T-helper 17 cell (primary cell): ENCODE measurements around the gene DENND1B. TPM values are rescaled to one million over a fixed set of nuclear protein-coding genes. Genes with fewer than 3 reads are reported as not detected.
A peak's percentile ranks its signal among the peaks of the same experiment; 100 is the strongest.

Source experiments
- ATAC-seq: fragments of 150-1000 bp; cut with Tn5 transposase; 2 replicates; pipeline ENCODE4 v1.10.0; 2021; ENCODE audit warnings: mild to moderate bottlenecking, moderate library complexity
- DNase-seq, 3 donors: peaks; one replicate each; pipeline versions ENCODE4 v3.0.0 to v3.0.0-alpha.2; 2020 to 2021
- H3K9me3 ChIP-seq: one replicate; pipeline ENCODE4 v1.7.0; 2013; ENCODE audit warnings: low read length, mild to moderate bottlenecking; ENCODE audit not compliant: control insufficient read depth, poor library complexity, severe bottlenecking
- H3K27ac Mint-ChIP-seq: one replicate; pipeline ENCODE4 v1.8.0; 2022; ENCODE audit warnings: mild to moderate bottlenecking, moderate library complexity, mixed read lengths
- H3K27me3 Mint-ChIP-seq: one replicate; pipeline ENCODE4 v1.8.0; 2022; ENCODE audit warnings: mixed read lengths
- H3K36me3 Mint-ChIP-seq: one replicate; pipeline ENCODE4 v1.8.0; 2022; ENCODE audit warnings: low read depth, mixed read lengths
- H3K4me1 Mint-ChIP-seq: one replicate; pipeline ENCODE4 v1.8.0; 2022; ENCODE audit warnings: mild to moderate bottlenecking, mixed read lengths
- H3K4me3 Mint-ChIP-seq: one replicate; pipeline ENCODE4 v1.8.0; 2022; ENCODE audit warnings: mild to moderate bottlenecking, moderate library complexity, mixed read lengths
- total RNA-seq, 4 donors: library from RNA in 2 of 4; stranded (reverse) in 2 of 4; gene quantifications; one replicate each; pipeline ENCODE4 v1.2.3 and lab custom pipeline; 2022 to 2026

The DENND1B gene
- total RNA-seq, 2 donors from 2014 or later, result 32.4 to 35.6 TPM

- peaks cover 14% of the 10 kb centered on the region for H3K36me3 Mint-ChIP-seq
- no peak for ATAC-seq
Measured at GRCh38 chr1:197572169-197572568, 203.1 kb downstream of the DENND1B start.

GRCh38 chr1:197567442-197567841, 207.8 kb downstream of the DENND1B start:
- Mint-ChIP-seq H3K36me3 (peaks cover 16% of the 10 kb centered on the region), H3K4me3 (no peak overlapping the region), H3K27ac (no peak overlapping the region), H3K27me3 (no peaks in the 10 kb centered on the region), H3K4me1 (no peaks in the 10 kb centered on the region)
- H3K9me3 ChIP-seq, result peaks cover 2% of the 10 kb centered on the region
- ATAC-seq (no peak), DNase-seq (no peak)

More at GRCh38 chr1:197572169-197572568, 203.1 kb downstream of the DENND1B start:
- no peaks in the 10 kb centered on the region for H3K27me3 Mint-ChIP-seq
- no peaks in the 10 kb centered on the region for H3K9me3 ChIP-seq
- H3K27ac Mint-ChIP-seq, result no peak overlapping the region
- DNase-seq, result no peak
- H3K4me1 Mint-ChIP-seq, result peaks cover under 1% of the 10 kb centered on the region
- H3K4me3 Mint-ChIP-seq, result no peak overlapping the region

GRCh38 chr1:197561041-197561440, 214.2 kb downstream of the DENND1B start:
- ATAC-seq, result no peak
- Mint-ChIP-seq H3K36me3 (peaks cover 2% of the 10 kb centered on the region), H3K4me3 (no peak overlapping the region)

GRCh38 chr1:197559655-197560054, 215.6 kb downstream of the DENND1B start:
- ATAC-seq (no peak), DNase-seq (no peak)
- H3K4me3 Mint-ChIP-seq, result no peak overlapping the region
- H3K27me3 Mint-ChIP-seq, result no peaks in the 10 kb centered on the region
- no peak overlapping the region for H3K27ac Mint-ChIP-seq
- no peaks in the 10 kb centered on the region for H3K9me3 ChIP-seq
- peaks cover 6% of the 10 kb centered on the region for H3K36me3 Mint-ChIP-seq
- H3K4me1 Mint-ChIP-seq, result peaks cover 6% of the 10 kb centered on the region

More at GRCh38 chr1:197561041-197561440, 214.2 kb downstream of the DENND1B start:
- Mint-ChIP-seq H3K27me3 (no peaks in the 10 kb centered on the region), H3K4me1 (peaks cover 2% of the 10 kb centered on the region), H3K27ac (no peak overlapping the region)
- H3K9me3 ChIP-seq, result no peaks in the 10 kb centered on the region
- DNase-seq, result no peak

GRCh38 chr1:197559244-197559643, 216.0 kb downstream of the DENND1B start:
- H3K36me3 Mint-ChIP-seq, result peaks cover 6% of the 10 kb centered on the region
- DNase-seq (no peak), ATAC-seq (no peak)
- H3K27ac Mint-ChIP-seq, result no peak overlapping the region
- H3K9me3 ChIP-seq, result no peaks in the 10 kb centered on the region
- H3K4me1 Mint-ChIP-seq, result peaks cover 6% of the 10 kb centered on the region
- H3K27me3 Mint-ChIP-seq, result no peaks in the 10 kb centered on the region
- no peak overlapping the region for H3K4me3 Mint-ChIP-seq

- Mint-ChIP-seq H3K4me3 (no peak overlapping the region), H3K27ac (no peak overlapping the region), H3K4me1 (peaks cover 6% of the 10 kb centered on the region), H3K36me3 (peaks cover 4% of the 10 kb centered on the region), H3K27me3 (no peaks in the 10 kb centered on the region)
- ATAC-seq, result no peak
- no peaks in the 10 kb centered on the region for H3K9me3 ChIP-seq
- DNase-seq, result no peak
Measured at GRCh38 chr1:197557302-197557701, 218.0 kb downstream of the DENND1B start.

- Mint-ChIP-seq H3K27me3 (no peaks in the 10 kb centered on the region), H3K4me1 (peaks cover 6% of the 10 kb centered on the region), H3K4me3 (no peak overlapping the region), H3K27ac (no peak overlapping the region), H3K36me3 (peaks cover 4% of the 10 kb centered on the region)
- DNase-seq, result no peak
- H3K9me3 ChIP-seq, result no peaks in the 10 kb centered on the region
- ATAC-seq, result no peak
Measured at GRCh38 chr1:197553281-197553680, 222.0 kb downstream of the DENND1B start.

GRCh38 chr1:197546989-197547388, 228.3 kb downstream of the DENND1B start:
- no peaks in the 10 kb centered on the region for H3K4me1 Mint-ChIP-seq
- ATAC-seq, result no peak
- H3K27me3 Mint-ChIP-seq, result no peaks in the 10 kb centered on the region
- peaks cover 5% of the 10 kb centered on the region for H3K36me3 Mint-ChIP-seq
- H3K9me3 ChIP-seq, result no peaks in the 10 kb centered on the region
- no peak overlapping the region for H3K27ac Mint-ChIP-seq
- no peak overlapping the region for H3K4me3 Mint-ChIP-seq
- no peak for DNase-seq

GRCh38 chr1:197544553-197544952, 230.7 kb downstream of the DENND1B start:
- H3K4me3 Mint-ChIP-seq, result no peak overlapping the region
- DNase-seq, result no peak
- ATAC-seq, result no peak
- H3K4me1 Mint-ChIP-seq, result no peaks in the 10 kb centered on the region
- peaks cover 5% of the 10 kb centered on the region for H3K36me3 Mint-ChIP-seq
- H3K27me3 Mint-ChIP-seq, result no peaks in the 10 kb centered on the region
- no peak overlapping the region for H3K27ac Mint-ChIP-seq
- no peaks in the 10 kb centered on the region for H3K9me3 ChIP-seq

GRCh38 chr1:197544130-197544529, 231.2 kb downstream of the DENND1B start:
- peaks cover 5% of the 10 kb centered on the region for H3K36me3 Mint-ChIP-seq
- no peak for ATAC-seq
- H3K27me3 Mint-ChIP-seq, result no peaks in the 10 kb centered on the region
- no peaks in the 10 kb centered on the region for H3K4me1 Mint-ChIP-seq
- H3K9me3 ChIP-seq, result no peaks in the 10 kb centered on the region
- no peak for DNase-seq
- no peak overlapping the region for H3K27ac Mint-ChIP-seq
- H3K4me3 Mint-ChIP-seq, result no peak overlapping the region

GRCh38 chr1:197541411-197541810, 233.9 kb downstream of the DENND1B start:
- DNase-seq (no peak), ATAC-seq (no peak)
- H3K27ac Mint-ChIP-seq, result no peak overlapping the region
- H3K4me1 Mint-ChIP-seq, result no peaks in the 10 kb centered on the region
- H3K36me3 Mint-ChIP-seq, result peaks cover 5% of the 10 kb centered on the region
- no peaks in the 10 kb centered on the region for H3K9me3 ChIP-seq
- no peak overlapping the region for H3K4me3 Mint-ChIP-seq
- H3K27me3 Mint-ChIP-seq, result no peaks in the 10 kb centered on the region

GRCh38 chr1:197526736-197527371, 248.4 kb downstream of the DENND1B start:
- DNase-seq (no peak), ATAC-seq (peak; percentile 44)
- H3K27me3 Mint-ChIP-seq, result no peaks in the 10 kb centered on the region
- H3K9me3 ChIP-seq, result no peaks in the 10 kb centered on the region
- no peak overlapping the region for H3K27ac Mint-ChIP-seq
- peaks cover 4% of the 10 kb centered on the region for H3K4me1 Mint-ChIP-seq
- peaks cover 2% of the 10 kb centered on the region for H3K36me3 Mint-ChIP-seq
- no peak overlapping the region for H3K4me3 Mint-ChIP-seq

GRCh38 chr1:197521118-197521739, 254.1 kb downstream of the DENND1B start:
- ATAC-seq (peak; percentile 52), DNase-seq (peak in 1 of 3 donors; percentile 6)
- peaks cover 3% of the 10 kb centered on the region for H3K36me3 Mint-ChIP-seq
- H3K27me3 Mint-ChIP-seq, result no peaks in the 10 kb centered on the region
- H3K4me3 Mint-ChIP-seq, result no peak overlapping the region
- no peak overlapping the region for H3K27ac Mint-ChIP-seq
- H3K4me1 Mint-ChIP-seq, result peaks cover 7% of the 10 kb centered on the region
- no peaks in the 10 kb centered on the region for H3K9me3 ChIP-seq
